HL-60 (cell line): ENCODE measurements around the gene NRF1.

Experiments
- CTCF ChIP-seq: IDR thresholded peaks from one replicate; pipeline ENCODE4 v1.5.1; 2011; ENCODE audit warnings: low read length, control low read depth, inconsistent platforms; ENCODE audit not compliant: insufficient read depth
- POLR2AphosphoS5 ChIP-seq: IDR thresholded peaks from 2 replicates; pipeline ENCODE4 v1.6.1; 2012; ENCODE audit warnings: low read depth

- TF ChIP-seq CTCF (no peak), POLR2AphosphoS5 (no peak)
These were observed 184.8 kb downstream of the NRF1 start for GRCh38 chr7:129796186-129796775.
